KMS-11 (cell line): ENCODE data around the gene C1QL4.
A peak's percentile ranks its signal among the peaks of the same experiment; 100 is the strongest.

Experiments
- H2AFZ ChIP-seq: fragments of 200-600 bp; sonication (generic); 2 replicates; pipeline ENCODE4 v1.6.1; 2016; ENCODE audit warnings: antibody characterized with exemption, mixed run types, low read depth
- H3K27ac ChIP-seq: fragments of 200-600 bp; sonication (generic); 2 replicates; pipeline ENCODE4 v1.6.1; 2016; ENCODE audit warnings: mild to moderate bottlenecking, mixed run types
- H3K27me3 ChIP-seq: fragments of 200-600 bp; sonication (generic); 2 replicates; pipeline ENCODE4 v1.6.1; 2017; ENCODE audit warnings: mild to moderate bottlenecking, low read depth, mixed run types, moderate library complexity; ENCODE audit not compliant: insufficient read depth
- H3K36me3 ChIP-seq: fragments of 200-600 bp; sonication (generic); 2 replicates; pipeline ENCODE4 v1.6.1; 2017; ENCODE audit warnings: mild to moderate bottlenecking, mixed run types; ENCODE audit not compliant: insufficient read depth
- H3K4me1 ChIP-seq: fragments of 200-600 bp; sonication (generic); 2 replicates; pipeline ENCODE4 v1.6.1; 2016; ENCODE audit warnings: mild to moderate bottlenecking, low read depth, mixed run types; ENCODE audit not compliant: poor library complexity, severe bottlenecking
- H3K4me2 ChIP-seq: fragments of 200-600 bp; sonication (generic); 2 replicates; pipeline ENCODE4 v1.7.0; 2016; ENCODE audit warnings: mild to moderate bottlenecking, mixed run types
- H3K4me3 ChIP-seq: fragments of 200-600 bp; sonication (generic); IDR thresholded peaks from 2 replicates; pipeline ENCODE4 v1.6.1; 2017; ENCODE audit warnings: low read depth, low read length, mixed read lengths; ENCODE audit not compliant: insufficient read depth
- H3K79me2 ChIP-seq: fragments of 200-600 bp; sonication (generic); 2 replicates; pipeline ENCODE4 v1.6.1; 2016; ENCODE audit warnings: low read depth, mixed run types; ENCODE audit not compliant: insufficient read depth
- H3K9ac ChIP-seq: fragments of 200-600 bp; sonication (generic); 2 replicates; pipeline ENCODE4 v1.6.1; 2016; ENCODE audit warnings: mild to moderate bottlenecking, mixed run types
- H4K20me1 ChIP-seq: fragments of 200-600 bp; sonication (generic); 2 replicates; pipeline ENCODE4 v1.6.1; 2016; ENCODE audit warnings: mild to moderate bottlenecking, mixed run types; ENCODE audit not compliant: insufficient read depth
- CTCF ChIP-seq: fragments of 200-600 bp; sonication (generic); conservative IDR thresholded peaks from 2 replicates; pipeline ENCODE4 v1.6.1; 2017; ENCODE audit warnings: low read depth, mild to moderate bottlenecking, antibody characterized with exemption, low read length, moderate library complexity, mixed read lengths

C1QL4 gene

GRCh38 chr12:49340095-49340870, 3.3 kb upstream of the C1QL4 start:
- no peak for TF ChIP-seq CTCF
- Histone ChIP-seq H3K27me3 (peaks cover 35% of the 10 kb centered on the region), H3K36me3 (no peaks in the 10 kb centered on the region), H3K27ac (no peak overlapping the region), H3K9ac (no peak overlapping the region), H3K4me2 (no peak overlapping the region), H3K4me1 (peaks cover 15% of the 10 kb centered on the region), H3K4me3 (no peak overlapping the region), H4K20me1 (no peaks in the 10 kb centered on the region), H2AFZ (no peak overlapping the region), H3K79me2 (no peaks in the 10 kb centered on the region)

GRCh38 chr12:49339464-49339861, 2.5 kb upstream of the C1QL4 start:
- H3K4me3 ChIP-seq = no peak overlapping the region
- H3K4me1 ChIP-seq = peaks cover 15% of the 10 kb centered on the region
- TF ChIP-seq CTCF = no peak
- H3K27ac ChIP-seq = no peak overlapping the region
- H3K79me2 ChIP-seq = no peaks in the 10 kb centered on the region
- H3K27me3 ChIP-seq = peaks cover 28% of the 10 kb centered on the region
- no peak overlapping the region for H2AFZ ChIP-seq
- no peaks in the 10 kb centered on the region for H4K20me1 ChIP-seq
- no peak overlapping the region for H3K9ac ChIP-seq
- H3K4me2 ChIP-seq = no peak overlapping the region
- no peaks in the 10 kb centered on the region for H3K36me3 ChIP-seq

- TF ChIP-seq CTCF = no peak
- peaks cover 23% of the 10 kb centered on the region for H3K27me3 ChIP-seq
- no peak overlapping the region for H3K9ac ChIP-seq
- no peak overlapping the region for H3K4me2 ChIP-seq
- no peaks in the 10 kb centered on the region for H3K79me2 ChIP-seq
- no peak overlapping the region for H3K4me3 ChIP-seq
- H3K27ac ChIP-seq = no peak overlapping the region
- no peak overlapping the region for H2AFZ ChIP-seq
- peaks cover 12% of the 10 kb centered on the region for H3K4me1 ChIP-seq
- no peaks in the 10 kb centered on the region for H3K36me3 ChIP-seq
- H4K20me1 ChIP-seq = no peaks in the 10 kb centered on the region
These were observed 2.0 kb upstream of the C1QL4 start for GRCh38 chr12:49338830-49339463.

- H3K4me2 ChIP-seq = peak overlapping the region; percentile 72; the same call in 1 of the 2 replicates
- H4K20me1 ChIP-seq = no peaks in the 10 kb centered on the region
- H3K79me2 ChIP-seq = no peaks in the 10 kb centered on the region
- H3K4me3 ChIP-seq = no peak overlapping the region
- H3K36me3 ChIP-seq = no peaks in the 10 kb centered on the region
- H3K4me1 ChIP-seq = no peaks in the 10 kb centered on the region
- TF ChIP-seq CTCF = no peak
- no peak overlapping the region for H3K27ac ChIP-seq
- no peak overlapping the region for H2AFZ ChIP-seq
- peaks cover under 1% of the 10 kb centered on the region; the same call in 1 of the 2 replicates for H3K27me3 ChIP-seq
- H3K9ac ChIP-seq = no peak overlapping the region
These were observed 888 bp downstream of the C1QL4 start for GRCh38 chr12:49335955-49336644.
